Measurements from ENCODE around the gene DEUP1. TPM values are rescaled to one million over a fixed set of nuclear protein-coding genes. Genes with fewer than 3 reads are reported as not detected.

DEUP1 gene
- total RNA-seq, 1 experiment from 2014 or later, result not detected

GRCh38 chr11:93287434-93287833, 43.1 kb upstream of the DEUP1 start:
- TF ChIP-seq, protein P1, sequence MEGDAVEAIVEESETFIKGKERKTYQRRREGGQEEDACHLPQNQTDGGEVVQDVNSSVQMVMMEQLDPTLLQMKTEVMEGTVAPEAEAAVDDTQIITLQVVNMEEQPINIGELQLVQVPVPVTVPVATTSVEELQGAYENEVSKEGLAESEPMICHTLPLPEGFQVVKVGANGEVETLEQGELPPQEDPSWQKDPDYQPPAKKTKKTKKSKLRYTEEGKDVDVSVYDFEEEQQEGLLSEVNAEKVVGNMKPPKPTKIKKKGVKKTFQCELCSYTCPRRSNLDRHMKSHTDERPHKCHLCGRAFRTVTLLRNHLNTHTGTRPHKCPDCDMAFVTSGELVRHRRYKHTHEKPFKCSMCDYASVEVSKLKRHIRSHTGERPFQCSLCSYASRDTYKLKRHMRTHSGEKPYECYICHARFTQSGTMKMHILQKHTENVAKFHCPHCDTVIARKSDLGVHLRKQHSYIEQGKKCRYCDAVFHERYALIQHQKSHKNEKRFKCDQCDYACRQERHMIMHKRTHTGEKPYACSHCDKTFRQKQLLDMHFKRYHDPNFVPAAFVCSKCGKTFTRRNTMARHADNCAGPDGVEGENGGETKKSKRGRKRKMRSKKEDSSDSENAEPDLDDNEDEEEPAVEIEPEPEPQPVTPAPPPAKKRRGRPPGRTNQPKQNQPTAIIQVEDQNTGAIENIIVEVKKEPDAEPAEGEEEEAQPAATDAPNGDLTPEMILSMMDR (IDR thresholded peaks at IDR 0.05 in 2 of 3, conservative IDR thresholded peaks at IDR 0.05 in 1 of 3; ENCODE audit: borderline replicate concordance in 1 of 3, insufficient read depth in 1 of 3, low read depth in 2 of 3, low read length in 2 of 3), result no peak
- TF ChIP-seq JUND (IDR thresholded peaks at IDR 0.05) (no peak), SRF (IDR thresholded peaks at IDR 0.05; ENCODE audit: low read depth) (no peak), CEBPB (IDR thresholded peaks at IDR 0.05; ENCODE audit: low read depth) (no peak), FOSL1 (IDR thresholded peaks at IDR 0.05; ENCODE audit: low read depth) (no peak), POLR2A (IDR thresholded peaks at IDR 0.05; ENCODE audit: borderline replicate concordance, extremely low read depth, insufficient read depth, insufficient read length) (no peak), RAD21 (IDR thresholded peaks at IDR 0.05; ENCODE audit: low read depth) (no peak), EZH2 (IDR thresholded peaks at IDR 0.05) (no peak), POLR2AphosphoS5 (IDR thresholded peaks at IDR 0.05; ENCODE audit: low read depth, low read length) (no peak), EZH2phosphoT487 (IDR thresholded peaks at IDR 0.05; ENCODE audit: borderline replicate concordance) (no peak), SIN3A (IDR thresholded peaks at IDR 0.05; ENCODE audit: low read depth) (no peak), CBX3 (IDR thresholded peaks at IDR 0.05; ENCODE audit: low read depth) (no peak)
- TF ChIP-seq, protein P2, sequence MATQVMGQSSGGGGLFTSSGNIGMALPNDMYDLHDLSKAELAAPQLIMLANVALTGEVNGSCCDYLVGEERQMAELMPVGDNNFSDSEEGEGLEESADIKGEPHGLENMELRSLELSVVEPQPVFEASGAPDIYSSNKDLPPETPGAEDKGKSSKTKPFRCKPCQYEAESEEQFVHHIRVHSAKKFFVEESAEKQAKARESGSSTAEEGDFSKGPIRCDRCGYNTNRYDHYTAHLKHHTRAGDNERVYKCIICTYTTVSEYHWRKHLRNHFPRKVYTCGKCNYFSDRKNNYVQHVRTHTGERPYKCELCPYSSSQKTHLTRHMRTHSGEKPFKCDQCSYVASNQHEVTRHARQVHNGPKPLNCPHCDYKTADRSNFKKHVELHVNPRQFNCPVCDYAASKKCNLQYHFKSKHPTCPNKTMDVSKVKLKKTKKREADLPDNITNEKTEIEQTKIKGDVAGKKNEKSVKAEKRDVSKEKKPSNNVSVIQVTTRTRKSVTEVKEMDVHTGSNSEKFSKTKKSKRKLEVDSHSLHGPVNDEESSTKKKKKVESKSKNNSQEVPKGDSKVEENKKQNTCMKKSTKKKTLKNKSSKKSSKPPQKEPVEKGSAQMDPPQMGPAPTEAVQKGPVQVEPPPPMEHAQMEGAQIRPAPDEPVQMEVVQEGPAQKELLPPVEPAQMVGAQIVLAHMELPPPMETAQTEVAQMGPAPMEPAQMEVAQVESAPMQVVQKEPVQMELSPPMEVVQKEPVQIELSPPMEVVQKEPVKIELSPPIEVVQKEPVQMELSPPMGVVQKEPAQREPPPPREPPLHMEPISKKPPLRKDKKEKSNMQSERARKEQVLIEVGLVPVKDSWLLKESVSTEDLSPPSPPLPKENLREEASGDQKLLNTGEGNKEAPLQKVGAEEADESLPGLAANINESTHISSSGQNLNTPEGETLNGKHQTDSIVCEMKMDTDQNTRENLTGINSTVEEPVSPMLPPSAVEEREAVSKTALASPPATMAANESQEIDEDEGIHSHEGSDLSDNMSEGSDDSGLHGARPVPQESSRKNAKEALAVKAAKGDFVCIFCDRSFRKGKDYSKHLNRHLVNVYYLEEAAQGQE (IDR thresholded peaks at IDR 0.05; ENCODE audit: low read depth), result no peak
- ChIA-PET CTCF (no interaction called here), RAD21 (ENCODE audit: low non-redundant PET in 1 of 2, low total read pairs in 2 of 2, uncharacterized antibody in 2 of 2, unreplicated experiment in 2 of 2) (no interaction called here), POLR2A (no interaction called here)
- Histone ChIP-seq H3K27ac (ENCODE audit: low read depth, low read length) (no peak overlapping the region), H3K79me2 (ENCODE audit: insufficient read depth, low read length) (no peaks in the 10 kb centered on the region), H3K4me1 (ENCODE audit: control insufficient read depth in 1 of 2, insufficient read depth in 2 of 2, low read length in 2 of 2) (no peaks in the 10 kb centered on the region), H3K9ac (ENCODE audit: low read length) (no peak overlapping the region), H2AFZ (ENCODE audit: low read depth, low read length, poor library complexity, severe bottlenecking) (no peak overlapping the region), H3K4me3 (replicated peaks in 1 of 2; ENCODE audit: low read depth in 1 of 2, low read length in 2 of 2) (no peak overlapping the region), H3K4me2 (ENCODE audit: low read length) (no peak overlapping the region), H3K9me3 (ENCODE audit: control insufficient read depth in 1 of 2, insufficient read depth in 1 of 2, low read depth in 1 of 2, low read length in 2 of 2) (no peaks in the 10 kb centered on the region), H4K20me1 (ENCODE audit: insufficient read depth) (no peaks in the 10 kb centered on the region), H3K9me2 (ENCODE audit: insufficient read depth) (no peaks in the 10 kb centered on the region), H3K27me3 (ENCODE audit: insufficient read depth, low read length) (no peaks in the 10 kb centered on the region), H3K36me3 (ENCODE audit: control insufficient read depth in 1 of 2, insufficient read depth in 2 of 2, low read length in 2 of 2) (no peaks in the 10 kb centered on the region)
- no TSS peak for BruUV-seq (replicated peaks)
- ATAC-seq (no peak), DNase-seq (ENCODE audit: low read depth, low spot score) (no peak)
- intact Hi-C loops (cut with micrococcal nuclease), result no loop called here
